HPDE6-E6E7 (cell line): ENCODE measurements around the gene NTMT2.
"Not testable (repeated sequence)": the region's sequence is repeated elsewhere in the genome, so short reads cannot be mapped to it uniquely, and the experiment has no call there.

ENCODE experiments used
- DNase-seq: peaks from one replicate; pipeline ENCODE4 v3.0.0; 2011; ENCODE audit warnings: missing footprints; ENCODE audit errors: extremely low spot score

NTMT2 gene

DNA sequence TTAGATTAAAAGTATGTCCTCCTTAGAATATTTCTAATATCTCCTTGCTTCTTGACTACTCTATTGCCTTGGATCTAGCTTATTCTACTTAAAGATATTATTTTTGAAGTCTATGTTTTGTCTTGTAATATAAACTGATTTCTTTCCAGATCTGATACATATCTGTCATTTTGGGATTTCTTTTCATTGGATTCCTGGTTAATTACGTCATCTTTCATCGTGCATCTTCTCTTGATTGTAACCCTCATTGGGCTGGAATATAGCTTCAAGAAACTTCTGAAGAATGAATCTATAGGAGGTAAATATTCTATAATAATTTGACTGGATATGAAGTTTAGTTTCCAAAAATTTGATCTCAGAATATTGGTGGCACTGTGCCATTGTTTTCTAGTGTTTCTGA lies 12.1 kb downstream of the NTMT2 start:
- DNase-seq, result no peak

DNA sequence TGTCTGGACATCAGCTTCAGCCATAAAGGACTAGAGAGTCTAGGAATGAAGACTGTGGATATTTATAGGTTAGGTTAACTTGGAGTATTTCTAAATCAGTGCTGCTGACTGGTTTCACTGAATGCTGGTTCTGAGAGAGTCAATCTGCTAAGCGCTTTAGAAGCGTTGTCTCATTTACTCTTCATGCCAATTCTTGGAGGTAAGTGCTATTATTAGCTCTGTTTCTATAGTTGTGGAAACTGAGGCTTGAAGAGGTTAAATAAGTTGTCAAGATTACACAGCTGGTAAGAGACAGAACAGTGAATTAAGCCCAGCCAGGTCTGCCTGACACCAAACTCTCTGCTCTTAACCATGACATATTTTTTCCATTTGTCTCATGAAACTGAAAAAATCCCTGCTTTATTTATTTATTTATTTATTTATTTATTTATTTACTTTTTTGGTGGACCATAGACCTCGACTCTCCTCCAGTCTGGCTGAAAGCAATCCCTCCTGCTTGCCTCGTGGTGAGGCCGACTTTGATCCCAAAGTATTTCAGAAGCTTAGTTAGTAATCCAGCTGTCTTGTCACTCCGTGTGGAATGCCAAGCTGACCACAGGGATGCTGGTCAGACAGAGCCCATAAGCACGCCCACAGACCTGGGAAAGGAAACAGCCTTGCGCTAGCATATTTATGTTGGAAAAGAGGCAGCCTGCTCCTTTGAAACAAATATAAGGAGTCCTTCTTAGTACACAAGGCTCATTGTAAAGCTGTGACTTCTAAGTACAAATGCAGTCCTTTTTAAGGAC lies 16.9 kb downstream of the NTMT2 start:
- no peak for DNase-seq

- DNase-seq, result no peak
Measured at GRCh38 chr1:170164103-170164763, 18.5 kb downstream of the NTMT2 start.

- DNase-seq, result no peak
Measured at GRCh38 chr1:170166518-170167180, 20.9 kb downstream of the NTMT2 start.

DNA sequence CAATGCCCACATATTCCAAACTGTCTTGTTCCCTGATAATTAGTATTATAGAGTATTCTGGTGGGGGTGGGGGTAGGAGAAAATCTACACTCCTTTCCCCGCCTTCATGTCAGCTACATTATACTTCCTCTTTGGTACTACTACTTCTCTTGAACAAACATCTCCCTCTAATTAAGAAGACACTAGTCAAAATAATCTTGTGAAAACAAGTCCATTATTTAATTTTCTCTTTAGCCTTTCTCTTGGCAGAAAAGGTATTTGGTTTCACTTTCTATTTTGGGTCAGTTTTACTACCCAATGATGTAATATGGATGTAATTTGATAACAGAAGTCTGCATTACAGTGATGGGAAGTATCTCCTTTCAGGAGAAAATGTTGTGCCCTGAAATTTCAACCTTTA lies 22.5 kb downstream of the NTMT2 start:
- peak; percentile 34 for DNase-seq

DNA sequence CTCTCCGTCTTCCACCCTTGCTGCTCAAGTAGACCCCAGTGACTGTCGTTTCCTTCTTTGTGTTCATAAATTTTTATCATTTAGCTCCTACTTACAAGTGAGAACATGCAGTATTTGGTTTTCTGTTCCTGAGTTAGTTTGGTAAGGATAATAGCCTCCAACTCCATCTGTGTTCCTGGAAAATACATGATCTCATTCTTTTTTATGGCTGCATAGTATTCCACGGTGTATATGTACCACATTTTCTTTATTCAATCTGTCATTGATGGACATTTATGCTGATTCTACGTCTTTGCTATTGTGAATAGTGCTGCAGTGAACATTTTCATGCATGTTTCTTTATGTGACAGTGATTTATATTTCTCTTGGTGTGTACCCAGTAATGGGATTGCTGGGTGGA lies 24.8 kb downstream of the NTMT2 start:
- DNase-seq, result not testable (repeated sequence)

DNA sequence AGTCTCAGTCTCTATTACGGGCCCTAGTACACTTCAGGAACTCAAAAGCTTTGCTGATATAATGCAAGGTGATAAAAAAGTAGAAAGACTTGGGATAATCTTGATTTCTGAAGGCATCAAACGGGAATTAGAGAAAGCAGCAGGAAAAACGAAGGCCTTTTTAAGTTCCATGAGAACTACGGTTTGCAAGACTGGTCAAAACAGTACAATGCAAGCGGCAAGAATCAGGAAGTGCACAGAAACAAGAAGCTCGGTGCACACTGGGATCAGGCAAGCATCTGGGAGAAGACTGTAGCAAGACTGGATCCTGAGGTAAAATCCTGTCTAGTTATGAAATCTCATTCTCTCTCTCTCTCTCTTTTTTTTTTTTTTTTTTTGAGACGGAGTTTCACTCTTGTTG lies 28.6 kb downstream of the NTMT2 start:
- no peak for DNase-seq

GRCh38 chr1:170175041-170175440 lies 29.3 kb downstream of the NTMT2 start:
- no peak for DNase-seq

DNA sequence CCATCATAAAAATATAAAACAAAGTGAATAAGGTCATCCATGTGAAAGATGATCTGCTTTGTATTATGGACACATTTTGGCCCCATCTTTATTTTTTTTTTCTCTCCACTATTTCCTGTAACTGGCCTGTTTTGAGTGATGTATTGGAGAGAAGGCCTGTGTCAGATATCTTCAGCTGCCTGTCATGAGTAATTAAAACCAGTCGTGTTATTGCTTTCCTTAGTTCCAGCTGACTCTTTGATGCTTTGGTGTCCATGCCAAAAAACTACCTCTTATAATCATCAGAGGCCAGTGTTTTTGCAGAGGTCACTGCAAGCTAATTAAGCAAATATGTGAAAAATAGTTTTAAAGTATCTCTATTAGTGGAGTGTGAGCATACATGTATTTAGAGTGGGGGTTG lies 29.7 kb downstream of the NTMT2 start:
- no peak for DNase-seq

DNA sequence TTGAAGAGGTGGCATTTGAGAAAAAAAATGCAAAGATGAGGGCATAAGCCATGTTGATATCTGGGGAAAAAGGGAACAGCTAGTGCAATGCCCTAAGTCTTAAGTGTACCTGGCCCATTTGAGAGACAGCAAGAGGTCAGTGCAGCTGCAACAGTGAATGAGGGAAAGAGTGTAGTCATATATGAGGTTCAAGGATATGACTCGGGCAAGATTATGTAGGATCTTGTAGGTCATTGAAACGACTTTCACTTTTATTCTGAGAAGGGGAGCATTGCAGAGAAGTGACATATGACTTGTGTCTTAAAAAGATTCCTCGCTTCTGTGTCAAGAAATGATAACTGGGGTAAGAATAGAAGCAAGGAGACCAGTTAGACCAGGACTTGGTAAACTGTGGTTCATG lies 31.0 kb downstream of the NTMT2 start:
- no peak for DNase-seq

DNA sequence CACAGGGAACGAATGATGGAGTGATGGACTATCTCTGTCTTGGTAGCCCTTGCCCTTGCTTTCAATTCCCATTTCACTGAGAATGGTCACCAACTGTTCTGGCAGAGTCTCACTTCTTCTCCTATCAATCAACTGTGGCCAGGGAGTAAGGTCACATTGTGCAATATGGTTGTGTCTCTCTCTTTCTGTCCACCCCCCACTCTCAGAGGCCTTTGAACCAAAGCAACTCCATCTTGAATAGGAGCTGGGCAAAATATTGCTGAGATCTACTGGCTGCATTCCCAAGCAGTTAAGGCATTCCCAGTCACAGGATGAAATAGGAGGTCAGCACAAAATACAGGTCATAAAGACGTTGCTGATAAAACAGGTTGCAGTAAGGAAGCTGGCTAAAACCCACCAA lies 36.7 kb downstream of the NTMT2 start:
- no peak for DNase-seq

DNA sequence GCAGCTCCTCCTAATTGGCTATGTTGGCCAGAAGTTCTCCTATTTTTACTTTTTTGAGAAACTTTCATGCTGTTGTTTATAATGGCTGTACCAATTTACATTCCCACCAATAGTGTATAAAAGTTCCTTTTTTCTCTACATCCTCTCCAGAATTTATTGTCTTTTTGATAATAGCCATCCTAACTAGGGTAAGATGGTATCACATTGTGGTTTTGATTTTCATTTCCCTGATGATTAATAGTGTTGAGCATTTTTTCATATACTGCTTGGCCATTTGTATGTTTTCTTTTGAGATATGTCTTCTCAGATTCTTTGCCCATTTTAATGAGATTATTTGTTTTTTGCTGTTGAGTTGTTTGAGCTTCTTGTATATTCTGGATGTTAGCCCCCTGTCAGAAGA lies 46.8 kb downstream of the NTMT2 start:
- DNase-seq, result no peak

DNA sequence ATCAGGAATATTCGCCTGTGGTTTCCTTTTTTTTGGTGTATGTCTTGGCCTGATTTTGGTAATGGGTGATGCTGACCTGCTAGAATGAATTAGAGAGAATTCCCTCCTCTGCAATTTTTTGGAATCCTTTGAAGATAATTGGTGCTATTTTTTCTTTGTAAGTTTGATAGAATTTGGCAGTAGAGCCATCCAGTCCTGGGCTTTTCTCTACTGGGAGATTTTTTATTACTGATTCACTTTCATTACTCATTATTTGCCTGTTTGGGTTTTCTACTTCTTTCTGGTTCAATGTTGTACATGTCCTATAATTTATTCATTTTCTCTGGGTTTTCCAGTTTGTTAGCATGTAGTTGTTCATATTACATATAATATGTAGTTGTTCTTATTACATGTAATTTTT lies 48.7 kb downstream of the NTMT2 start:
- no peak for DNase-seq

- no peak for DNase-seq
Measured at GRCh38 chr1:170196490-170197236, 50.9 kb downstream of the NTMT2 start.

- no peak for DNase-seq
Measured at GRCh38 chr1:170198090-170198489, 52.3 kb downstream of the NTMT2 start.

- DNase-seq, result no peak
Measured at GRCh38 chr1:170198584-170198983, 52.8 kb downstream of the NTMT2 start.

GRCh38 chr1:170200161-170200560 lies 54.4 kb downstream of the NTMT2 start:
- DNase-seq, result no peak

DNA sequence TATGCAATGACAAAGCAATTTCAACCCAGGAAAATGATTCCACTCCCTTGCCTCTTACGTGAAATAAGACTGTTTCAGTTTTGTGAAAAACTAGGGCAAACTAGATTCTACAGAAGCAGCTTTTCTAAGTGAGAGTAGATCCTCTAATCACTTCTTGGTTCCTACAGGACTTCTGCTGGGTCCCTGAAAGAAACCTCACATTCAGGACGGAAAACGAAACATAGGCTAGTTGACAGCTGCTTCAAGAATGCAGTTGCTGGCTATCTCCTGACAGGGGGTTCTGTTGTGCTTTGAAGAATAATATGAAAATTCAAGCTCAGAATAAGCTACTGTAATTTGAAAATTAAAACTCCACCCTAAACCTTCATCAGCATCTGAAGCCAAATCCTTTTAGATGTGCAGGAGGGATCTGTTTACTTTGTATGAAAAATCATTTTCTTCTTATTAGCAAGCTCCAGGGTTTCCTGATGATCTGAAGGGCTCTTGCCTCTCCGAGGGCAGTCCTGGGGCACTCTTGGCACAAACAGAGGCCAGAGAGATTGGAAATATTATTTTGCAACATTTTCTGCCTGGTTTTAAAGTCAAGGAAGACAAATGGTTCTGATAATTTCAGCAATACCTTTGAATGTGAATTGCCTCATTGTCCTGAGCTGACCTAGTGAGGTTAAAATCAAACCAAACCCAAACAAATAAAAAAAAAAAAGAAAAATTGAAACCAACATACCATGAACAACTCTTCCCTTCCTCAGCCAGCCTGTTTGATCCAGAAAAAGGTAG lies 55.0 kb downstream of the NTMT2 start:
- no peak for DNase-seq

DNA sequence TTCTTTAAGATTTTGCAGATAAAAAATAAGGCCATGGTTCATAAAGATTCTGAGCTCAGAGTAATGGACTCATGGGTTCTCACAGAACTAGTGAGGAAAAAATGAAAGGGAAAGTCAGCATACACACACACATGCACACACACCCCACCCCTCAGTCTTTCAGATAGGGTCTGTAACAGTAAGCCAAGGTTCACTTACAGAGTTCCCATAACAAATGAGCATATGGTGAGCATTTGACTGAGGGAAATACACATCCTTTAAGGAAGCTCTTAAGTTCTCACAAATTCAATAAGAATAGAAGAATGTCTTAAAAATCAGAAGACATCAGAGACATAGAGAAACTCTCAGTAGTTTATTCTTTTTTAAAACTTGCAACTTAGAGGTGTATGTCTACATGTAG lies 57.9 kb downstream of the NTMT2 start:
- no peak for DNase-seq

- no peak for DNase-seq
Measured at GRCh38 chr1:170204121-170204520, 58.4 kb downstream of the NTMT2 start.

- no peak for DNase-seq
Measured at GRCh38 chr1:170205301-170205700, 59.5 kb downstream of the NTMT2 start.
